Stomach (tissue), 4 donors: ENCODE measurements around the gene ASTN1.

ENCODE experiments used
- EP300 ChIP-seq: sonication (generic); formaldehyde crosslinking; IDR thresholded peaks from one replicate; pipeline ENCODE4 v1.6.1; 2017; ENCODE audit warnings: antibody characterized with exemption
- POLR2AphosphoS5 ChIP-seq, 3 donors: sonication (generic); formaldehyde crosslinking; IDR thresholded peaks; one replicate each; pipeline ENCODE4 v1.6.1; 2016; ENCODE audit warnings: antibody characterized with exemption in 3 of 3

DNA sequence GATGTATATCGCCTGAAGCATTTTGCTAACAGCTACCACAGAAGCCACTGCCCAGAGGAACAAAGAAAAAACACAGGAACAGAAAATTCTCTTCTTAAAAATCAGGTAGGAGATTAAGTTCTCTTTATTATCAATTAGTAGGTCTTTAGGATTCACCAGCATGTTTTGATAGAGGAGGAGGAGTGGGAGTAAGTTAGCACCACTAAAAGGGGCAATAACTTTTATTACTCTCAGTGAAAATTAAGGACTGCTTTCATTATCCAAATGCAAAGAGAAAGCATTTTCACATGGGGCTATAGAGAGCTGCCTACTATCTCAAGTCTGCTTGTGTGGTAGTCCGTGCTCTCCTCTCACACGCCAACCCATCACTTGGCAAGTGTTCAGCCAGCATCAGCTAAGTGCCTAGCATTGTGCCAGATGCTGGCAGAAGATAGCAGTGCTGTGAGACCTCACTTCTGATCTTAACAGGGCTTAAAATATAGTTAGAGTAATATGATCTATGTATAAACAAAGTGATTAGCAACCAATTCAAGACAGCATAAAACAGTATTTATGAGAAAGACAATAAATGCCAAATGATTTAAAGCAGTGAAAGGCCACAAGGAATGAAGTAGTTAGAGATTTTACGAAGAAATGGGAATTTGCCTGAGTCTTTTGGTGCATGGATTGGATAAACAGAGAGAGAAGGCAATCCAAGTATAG is 39.8 kb downstream of the ASTN1 start:
- no peak for TF ChIP-seq POLR2AphosphoS5 (IDR thresholded peaks at IDR 0.05)
- TF ChIP-seq EP300 = no peak
